HEK293T (cell line): Measurements from ENCODE around the gene SUSD5.
"Not testable (repeated sequence)": the region's sequence is repeated elsewhere in the genome, so short reads cannot be mapped to it uniquely, and the experiment has no call there.

Experiments
- ARNT ChIP-seq: fragments of 450-650 bp; IDR thresholded peaks from 2 replicates; pipeline ENCODE4 v1.6.1; 2017; ENCODE audit warnings: mild to moderate bottlenecking
- BHLHE40 ChIP-seq: fragments of 450-650 bp; IDR thresholded peaks from 2 replicates; pipeline ENCODE4 v1.6.1; 2016; ENCODE audit warnings: mild to moderate bottlenecking, moderate library complexity, borderline replicate concordance
- CTBP1 ChIP-seq: fragments of 450-650 bp; IDR thresholded peaks from 2 replicates; pipeline ENCODE4 v1.6.1; 2016; ENCODE audit warnings: borderline replicate concordance
- ELF4 ChIP-seq: fragments of 450-650 bp; IDR thresholded peaks from 2 replicates; pipeline ENCODE4 v1.6.1; 2017; ENCODE audit warnings: antibody characterized with exemption
- FOXA1 ChIP-seq: fragments of 450-650 bp; IDR thresholded peaks from 2 replicates; pipeline ENCODE4 v1.6.1; 2016; ENCODE audit warnings: mild to moderate bottlenecking
- FOXK2 ChIP-seq: fragments of 450-650 bp; IDR thresholded peaks from 2 replicates; pipeline ENCODE4 v1.6.1; 2016; ENCODE audit warnings: mild to moderate bottlenecking
- FOXM1 ChIP-seq: fragments of 450-650 bp; IDR thresholded peaks from 2 replicates; pipeline ENCODE4 v1.6.1; 2017; ENCODE audit warnings: mild to moderate bottlenecking, borderline replicate concordance
- L3MBTL2 ChIP-seq: fragments of 450-650 bp; conservative IDR thresholded peaks from 2 replicates; pipeline ENCODE4 v1.6.1; 2016; ENCODE audit warnings: mild to moderate bottlenecking
- LEF1 ChIP-seq: fragments of 450-650 bp; IDR thresholded peaks from 2 replicates; pipeline ENCODE4 v1.6.1; 2017; ENCODE audit warnings: mild to moderate bottlenecking, borderline replicate concordance
- SP1 ChIP-seq: fragments of 450-650 bp; IDR thresholded peaks from 2 replicates; pipeline ENCODE4 v1.6.1; 2017
- SUZ12 ChIP-seq: fragments of 450-650 bp; IDR thresholded peaks from 2 replicates; pipeline ENCODE4 v1.6.1; 2016; ENCODE audit warnings: mild to moderate bottlenecking
- TARDBP ChIP-seq: fragments of 450-650 bp; IDR thresholded peaks from 2 replicates; pipeline ENCODE4 v1.6.1; 2016

- not testable (repeated sequence) for TF ChIP-seq TARDBP, L3MBTL2, BHLHE40, SP1, CTBP1, ELF4, FOXK2, LEF1, FOXA1, SUZ12, ARNT, FOXM1
Observed at GRCh38 chr3:33162621-33163020, 56.0 kb downstream of the SUSD5 start.
